ENCODE results near the gene PMPCA. TPM values are rescaled to one million over a fixed set of nuclear protein-coding genes. Genes with fewer than 3 reads are reported as not detected.

PMPCA gene, protein sequence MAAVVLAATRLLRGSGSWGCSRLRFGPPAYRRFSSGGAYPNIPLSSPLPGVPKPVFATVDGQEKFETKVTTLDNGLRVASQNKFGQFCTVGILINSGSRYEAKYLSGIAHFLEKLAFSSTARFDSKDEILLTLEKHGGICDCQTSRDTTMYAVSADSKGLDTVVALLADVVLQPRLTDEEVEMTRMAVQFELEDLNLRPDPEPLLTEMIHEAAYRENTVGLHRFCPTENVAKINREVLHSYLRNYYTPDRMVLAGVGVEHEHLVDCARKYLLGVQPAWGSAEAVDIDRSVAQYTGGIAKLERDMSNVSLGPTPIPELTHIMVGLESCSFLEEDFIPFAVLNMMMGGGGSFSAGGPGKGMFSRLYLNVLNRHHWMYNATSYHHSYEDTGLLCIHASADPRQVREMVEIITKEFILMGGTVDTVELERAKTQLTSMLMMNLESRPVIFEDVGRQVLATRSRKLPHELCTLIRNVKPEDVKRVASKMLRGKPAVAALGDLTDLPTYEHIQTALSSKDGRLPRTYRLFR
- polyA plus RNA-seq (2013, experiment 1 of 2) = 34.3 TPM
- 33.6 TPM for polyA plus RNA-seq (2013, experiment 2 of 2)

DNA sequence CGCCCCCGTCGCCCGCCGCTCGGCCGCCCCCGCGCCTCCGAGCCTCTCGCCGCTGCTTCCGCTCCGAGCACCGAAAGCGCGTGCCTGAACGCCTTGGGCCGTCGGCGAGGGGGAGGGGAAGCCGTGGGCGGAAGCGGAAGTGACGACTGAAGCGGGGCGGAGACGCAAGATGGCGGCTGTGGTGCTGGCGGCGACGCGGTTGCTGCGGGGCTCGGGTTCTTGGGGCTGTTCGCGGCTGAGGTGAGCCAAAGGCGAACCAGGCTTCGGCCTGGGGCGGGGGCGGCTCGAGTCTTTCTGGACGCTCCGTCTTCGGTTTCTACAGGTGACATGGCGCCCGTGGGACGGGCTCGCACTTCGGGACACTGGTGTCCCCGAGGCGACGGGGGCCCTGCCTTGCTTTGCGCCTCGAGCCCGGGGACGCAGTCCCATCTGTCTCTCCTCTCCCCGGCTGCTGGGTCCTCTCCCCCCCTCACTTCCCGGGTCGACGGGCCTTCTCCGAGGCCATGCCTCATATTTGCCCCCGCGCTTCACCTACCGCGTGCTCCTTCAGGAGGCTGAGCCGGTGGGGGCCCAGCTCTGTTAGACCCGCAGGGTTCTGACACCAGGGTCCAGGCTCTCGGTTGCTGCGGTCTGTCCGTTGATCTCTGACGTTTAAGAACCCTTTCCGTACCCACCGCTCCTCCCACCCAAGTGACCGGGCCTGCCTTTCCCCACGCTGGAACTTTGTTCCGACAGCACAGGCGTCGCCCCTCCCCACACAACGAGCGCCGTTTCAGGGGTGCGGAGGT is at the start of gene PMPCA, which contains the start of gene ENTR1:
Gene PMPCA (plus strand): TSS at position 159 of the 788 bp plus-strand sequence. CDS start 11 bp downstream, at position 170.
Gene ENTR1 (minus strand): TSS at position 115 of the 788 bp plus-strand sequence. CDS start 217 bp downstream, outside the sequence.
- Histone ChIP-seq H3K18ac (ENCODE audit: low read depth in 1 of 2, low read length in 2 of 2) (peak within 1 kb of the TSS; percentile 73 to 94), H4K8ac (ENCODE audit: low read length) (peak within 1 kb of the TSS; percentile 27), H2AK5ac (ENCODE audit: low read length, severe bottlenecking) (no peak within 1 kb of the TSS), H3K4me3 (ENCODE audit: insufficient read depth in 1 of 2, low read depth in 1 of 2, low read length in 2 of 2) (peak within 1 kb of the TSS; percentile 78 to 97), H3K9ac (ENCODE audit: low read length) (peak within 1 kb of the TSS; percentile 99), H3K23ac (ENCODE audit: low read length in 2 of 2) (peak within 1 kb of the TSS in 1 of 2 experiments; percentile 91), H3K27ac (ENCODE audit: low read length, poor library complexity, severe bottlenecking) (peak within 1 kb of the TSS; percentile 25), H3K14ac (ENCODE audit: low read length in 2 of 2) (peak within 1 kb of the TSS in 1 of 2 experiments; percentile 93), H3K4me2 (ENCODE audit: low read length, poor library complexity, severe bottlenecking) (peak within 1 kb of the TSS; percentile 96), H4K91ac (ENCODE audit: low read length) (peak within 1 kb of the TSS; percentile 87), H3K9me3 (ENCODE audit: control insufficient read depth, low read length) (no peaks in the 10 kb centered on the region), H3K4ac (ENCODE audit: low read depth in 1 of 2, low read length in 2 of 2) (peak within 1 kb of the TSS; percentile 73 to 90), H2BK15ac (ENCODE audit: low read depth, poor library complexity, severe bottlenecking) (peak within 1 kb of the TSS; percentile 15), H3K27me3 (ENCODE audit: control insufficient read depth in 1 of 2, insufficient read depth in 1 of 2, low read length in 2 of 2) (no peaks in the 10 kb centered on the region), H3K36me3 (ENCODE audit: control insufficient read depth in 1 of 2, insufficient read depth in 2 of 2, low read depth in 1 of 2, low read length in 2 of 2) (peaks cover 43 to 56% of the 10 kb centered on the region in 2 experiments), H2BK12ac (ENCODE audit: low read length in 2 of 2) (peak within 1 kb of the TSS in 1 of 2 experiments; percentile 38), H3K4me1 (ENCODE audit: control insufficient read depth, insufficient read depth, low read depth, low read length) (peaks cover 20% of the 10 kb centered on the region), H2AFZ (ENCODE audit: low read depth, low read length) (peak within 1 kb of the TSS; percentile 56), H2BK120ac (ENCODE audit: low read depth, low read length) (peak within 1 kb of the TSS; percentile 65), H2BK5ac (ENCODE audit: low read depth, low read length, poor library complexity, severe bottlenecking) (peak within 1 kb of the TSS; percentile 20), H3K79me1 (replicated peaks; ENCODE audit: low read length, poor library complexity, severe bottlenecking) (peaks cover 35% of the 10 kb centered on the region)
- WGBS = 1% methylated on average over 63 of the region's 83 CpGs
- DNase-seq = peak; percentile 90

DNA sequence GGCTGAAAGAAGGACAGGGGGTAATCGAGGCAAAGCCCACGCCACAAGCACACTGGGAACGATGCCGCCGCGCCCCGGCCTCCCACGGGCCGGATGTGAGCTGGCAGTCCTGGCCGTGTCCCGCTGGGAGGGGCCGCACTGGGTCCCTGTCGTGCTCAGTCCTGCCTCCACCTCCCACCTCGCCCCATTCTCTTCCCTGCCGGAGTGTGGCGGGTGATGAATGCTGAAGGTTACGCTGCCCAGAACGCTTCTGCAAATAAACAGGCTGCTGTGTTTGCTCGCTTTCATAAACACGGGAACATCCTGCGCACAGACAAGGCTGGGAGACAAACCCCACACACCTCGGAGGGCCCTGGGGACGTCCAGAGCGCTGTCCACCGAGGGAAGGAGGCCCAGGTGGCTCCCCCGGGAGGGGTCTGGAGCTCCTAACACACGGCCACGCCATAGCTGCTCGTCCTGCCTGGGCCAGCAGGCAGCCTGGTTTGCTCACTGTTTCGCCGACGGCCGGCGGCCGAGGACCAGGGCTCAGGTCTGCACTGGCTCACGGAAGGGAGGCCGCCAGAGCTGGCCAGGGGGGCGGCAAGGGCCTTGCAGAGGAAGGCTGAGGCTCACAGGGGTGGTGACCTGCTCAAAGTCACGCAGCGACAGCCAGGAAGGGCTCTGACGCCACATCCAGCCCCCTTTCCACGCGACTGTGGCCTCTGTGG is 49.3 kb upstream of the PMPCA start:
- peak; percentile 65 for DNase-seq
- Histone ChIP-seq H3K36me3 (ENCODE audit: control insufficient read depth in 1 of 2, insufficient read depth in 2 of 2, low read depth in 1 of 2, low read length in 2 of 2) (peaks cover 20 to 76% of the 10 kb centered on the region in 2 experiments), H2AK5ac (ENCODE audit: low read length, severe bottlenecking) (no peak overlapping the region), H2BK12ac (ENCODE audit: low read length in 2 of 2) (peak overlapping the region in 1 of 2 experiments; percentile 89), H3K27ac (ENCODE audit: low read length, poor library complexity, severe bottlenecking) (no peak overlapping the region), H4K8ac (ENCODE audit: low read length) (peak overlapping the region; percentile 84), H3K79me1 (replicated peaks; ENCODE audit: low read length, poor library complexity, severe bottlenecking) (peaks cover 11% of the 10 kb centered on the region), H3K27me3 (ENCODE audit: control insufficient read depth in 1 of 2, insufficient read depth in 1 of 2, low read length in 2 of 2) (no peaks in the 10 kb centered on the region), H3K4ac (ENCODE audit: low read depth in 1 of 2, low read length in 2 of 2) (peak overlapping the region; percentile 74 to 77), H2BK15ac (ENCODE audit: low read depth, poor library complexity, severe bottlenecking) (no peak overlapping the region), H3K14ac (ENCODE audit: low read length in 2 of 2) (peak overlapping the region in 1 of 2 experiments; percentile 94), H3K9me3 (ENCODE audit: control insufficient read depth, low read length) (no peaks in the 10 kb centered on the region), H3K4me3 (ENCODE audit: insufficient read depth in 1 of 2, low read depth in 1 of 2, low read length in 2 of 2) (no peak overlapping the region), H3K9ac (ENCODE audit: low read length) (peak overlapping the region; percentile 63), H3K4me2 (ENCODE audit: low read length, poor library complexity, severe bottlenecking) (no peak overlapping the region), H2BK120ac (ENCODE audit: low read depth, low read length) (peak overlapping the region; percentile 0), H3K18ac (ENCODE audit: low read depth in 1 of 2, low read length in 2 of 2) (peak overlapping the region; percentile 69 to 90), H3K4me1 (ENCODE audit: control insufficient read depth, insufficient read depth, low read depth, low read length) (peaks cover 55% of the 10 kb centered on the region), H3K23ac (ENCODE audit: low read length in 2 of 2) (peak overlapping the region in 1 of 2 experiments; percentile 63), H4K91ac (ENCODE audit: low read length) (peak overlapping the region; percentile 15), H2BK5ac (ENCODE audit: low read depth, low read length, poor library complexity, severe bottlenecking) (no peak overlapping the region), H2AFZ (ENCODE audit: low read depth, low read length) (no peak overlapping the region)
- WGBS = 65% methylated on average over 43 of the region's 43 CpGs

GRCh38 chr9:136361754-136362449 is 48.6 kb upstream of the PMPCA start:
- H3K9ac ChIP-seq (ENCODE audit: low read length) = peak overlapping the region; percentile 63
- H3K27me3 ChIP-seq (ENCODE audit: control insufficient read depth in 1 of 2, insufficient read depth in 1 of 2, low read length in 2 of 2) = no peaks in the 10 kb centered on the region
- peak overlapping the region in 1 of 2 experiments; percentile 67 for H3K4me3 ChIP-seq (ENCODE audit: insufficient read depth in 1 of 2, low read depth in 1 of 2, low read length in 2 of 2)
- peak overlapping the region; percentile 69 to 90 for H3K18ac ChIP-seq (ENCODE audit: low read depth in 1 of 2, low read length in 2 of 2)
- H4K8ac ChIP-seq (ENCODE audit: low read length) = peak overlapping the region; percentile 40
- H2BK15ac ChIP-seq (ENCODE audit: low read depth, poor library complexity, severe bottlenecking) = peak overlapping the region; percentile 26
- H3K4ac ChIP-seq (ENCODE audit: low read depth in 1 of 2, low read length in 2 of 2) = peak overlapping the region; percentile 74 to 85
- peak overlapping the region in 1 of 2 experiments; percentile 41 for H3K23ac ChIP-seq (ENCODE audit: low read length in 2 of 2)
- no peaks in the 10 kb centered on the region for H3K9me3 ChIP-seq (ENCODE audit: control insufficient read depth, low read length)
- peak overlapping the region; percentile 73 for H4K91ac ChIP-seq (ENCODE audit: low read length)
- peaks cover 13 to 69% of the 10 kb centered on the region in 2 experiments for H3K36me3 ChIP-seq (ENCODE audit: control insufficient read depth in 1 of 2, insufficient read depth in 2 of 2, low read depth in 1 of 2, low read length in 2 of 2)
- H3K14ac ChIP-seq (ENCODE audit: low read length in 2 of 2) = peak overlapping the region in 1 of 2 experiments; percentile 94
- no peak overlapping the region for H2AK5ac ChIP-seq (ENCODE audit: low read length, severe bottlenecking)
- H3K27ac ChIP-seq (ENCODE audit: low read length, poor library complexity, severe bottlenecking) = no peak overlapping the region
- peak overlapping the region; percentile 42 for H2BK120ac ChIP-seq (ENCODE audit: low read depth, low read length)
- H3K4me2 ChIP-seq (ENCODE audit: low read length, poor library complexity, severe bottlenecking) = no peak overlapping the region
- 79% methylated on average over 25 of the region's 26 CpGs for WGBS
- H2BK12ac ChIP-seq (ENCODE audit: low read length in 2 of 2) = peak overlapping the region in 1 of 2 experiments; percentile 89
- no peak for DNase-seq
- peaks cover 11% of the 10 kb centered on the region for H3K79me1 ChIP-seq (replicated peaks; ENCODE audit: low read length, poor library complexity, severe bottlenecking)
- peaks cover 52% of the 10 kb centered on the region for H3K4me1 ChIP-seq (ENCODE audit: control insufficient read depth, insufficient read depth, low read depth, low read length)
- H2AFZ ChIP-seq (ENCODE audit: low read depth, low read length) = no peak overlapping the region
- no peak overlapping the region for H2BK5ac ChIP-seq (ENCODE audit: low read depth, low read length, poor library complexity, severe bottlenecking)
